HG02938 (cell line): ENCODE data around the gene FOXL3.
"Not testable (repeated sequence)": the region's sequence is repeated elsewhere in the genome, so short reads cannot be mapped to it uniquely, and the experiment has no call there.

Experiments used
- ATAC-seq: cut with Tn5 transposase; IDR thresholded peaks from one replicate; pipeline ENCODE4 v1.9.1; 2021; ENCODE audit warnings: mild to moderate bottlenecking, moderate library complexity; ENCODE audit not compliant: unreplicated experiment

The FOXL3 gene

GRCh38 chr7:289756-290553 lies at the start of gene FOXL3:
TSS of gene FOXL3 (plus strand) at chr7:290170. CDS start at chr7:290170, 0 bp downstream.
- ATAC-seq, result no peak

- ATAC-seq, result no peak
Observed at GRCh38 chr7:240887-241421, 49.0 kb upstream of the FOXL3 start.

- no peak for ATAC-seq
Observed at GRCh38 chr7:241513-241912, 48.5 kb upstream of the FOXL3 start.

GRCh38 chr7:242826-243579 lies 47.0 kb upstream of the FOXL3 start:
- not testable (repeated sequence) for ATAC-seq

GRCh38 chr7:243580-243978 lies 46.4 kb upstream of the FOXL3 start:
- ATAC-seq, result not testable (repeated sequence)

- ATAC-seq, result no peak
Observed at GRCh38 chr7:244974-245373, 45.0 kb upstream of the FOXL3 start.

GRCh38 chr7:245574-246295 lies 44.2 kb upstream of the FOXL3 start:
- ATAC-seq, result no peak

- ATAC-seq, result no peak
Observed at GRCh38 chr7:246451-246850, 43.5 kb upstream of the FOXL3 start.

GRCh38 chr7:247181-247580 lies 42.8 kb upstream of the FOXL3 start:
- no peak for ATAC-seq

- ATAC-seq, result no peak
Observed at GRCh38 chr7:247636-248035, 42.3 kb upstream of the FOXL3 start.

- no peak for ATAC-seq
Observed at GRCh38 chr7:248732-249435, 41.1 kb upstream of the FOXL3 start.

- ATAC-seq, result no peak
Observed at GRCh38 chr7:249989-250388, 40.0 kb upstream of the FOXL3 start.

- no peak for ATAC-seq
Observed at GRCh38 chr7:250523-250922, 39.4 kb upstream of the FOXL3 start.

- no peak for ATAC-seq
Observed at GRCh38 chr7:251005-251404, 39.0 kb upstream of the FOXL3 start.

- no peak for ATAC-seq
Observed at GRCh38 chr7:251446-252175, 38.4 kb upstream of the FOXL3 start.

- ATAC-seq, result no peak
Observed at GRCh38 chr7:252216-252965, 37.6 kb upstream of the FOXL3 start.

- no peak for ATAC-seq
Observed at GRCh38 chr7:252981-253380, 37.0 kb upstream of the FOXL3 start.

- ATAC-seq, result no peak
Observed at GRCh38 chr7:253581-254336, 36.2 kb upstream of the FOXL3 start.
